ENCODE results near the gene DYNC1I1.
A peak's percentile ranks its signal among the peaks of the same experiment; 100 is the strongest.

Gene DYNC1I1

DNA sequence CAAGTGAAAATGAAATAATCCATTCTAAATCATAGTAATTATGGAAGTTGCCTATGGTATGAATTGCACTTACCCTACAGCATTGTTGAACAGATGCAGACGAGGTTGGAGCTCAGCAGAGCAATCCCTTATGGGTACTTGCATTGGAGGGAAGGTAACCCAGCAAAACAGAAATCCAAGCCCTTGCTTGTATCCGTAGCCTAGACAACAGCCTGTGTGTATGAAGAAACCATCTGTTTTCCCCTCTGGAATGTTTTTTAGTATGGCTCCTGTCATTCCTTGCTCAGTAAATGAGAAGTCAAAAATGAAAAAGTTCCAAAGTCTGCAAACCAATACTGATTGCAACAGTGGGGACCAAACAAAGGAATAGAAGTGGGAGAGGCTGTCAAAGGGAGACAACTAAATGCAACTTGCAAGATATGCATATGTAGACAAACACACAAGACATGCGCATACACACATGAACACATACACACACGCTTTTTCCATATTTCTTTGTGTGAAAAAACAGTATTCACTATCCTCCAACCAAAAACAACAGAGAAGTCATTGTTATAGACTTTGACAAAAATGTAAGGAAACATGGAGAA, 260.8 kb downstream of the DYNC1I1 start:
- peak in 1 of 2 donors; percentile 26 for DNase-seq

GRCh38 chr7:96034940-96035727, 262.8 kb downstream of the DYNC1I1 start:
- no peak for DNase-seq

GRCh38 chr7:96040250-96040772, 268.0 kb downstream of the DYNC1I1 start:
- no peak for DNase-seq

DNA sequence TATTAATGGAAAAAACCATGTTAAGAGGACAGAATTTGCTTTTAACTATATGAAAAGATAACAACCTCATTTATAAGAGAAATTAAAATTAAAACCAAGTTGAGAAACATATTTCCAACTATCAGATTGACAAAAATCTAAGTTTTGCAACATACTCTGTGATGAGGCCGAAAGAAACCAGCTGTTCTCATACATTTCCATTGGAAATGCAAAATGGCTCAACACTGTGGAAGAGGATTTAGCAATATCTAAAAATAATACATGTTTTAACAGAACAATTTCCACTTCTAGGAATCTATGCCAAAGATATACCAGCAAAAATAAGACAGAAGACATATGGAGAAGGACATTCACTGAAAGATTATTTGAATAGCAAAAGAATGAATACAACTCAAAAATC, 268.8 kb downstream of the DYNC1I1 start:
- DNase-seq = no peak

DNA sequence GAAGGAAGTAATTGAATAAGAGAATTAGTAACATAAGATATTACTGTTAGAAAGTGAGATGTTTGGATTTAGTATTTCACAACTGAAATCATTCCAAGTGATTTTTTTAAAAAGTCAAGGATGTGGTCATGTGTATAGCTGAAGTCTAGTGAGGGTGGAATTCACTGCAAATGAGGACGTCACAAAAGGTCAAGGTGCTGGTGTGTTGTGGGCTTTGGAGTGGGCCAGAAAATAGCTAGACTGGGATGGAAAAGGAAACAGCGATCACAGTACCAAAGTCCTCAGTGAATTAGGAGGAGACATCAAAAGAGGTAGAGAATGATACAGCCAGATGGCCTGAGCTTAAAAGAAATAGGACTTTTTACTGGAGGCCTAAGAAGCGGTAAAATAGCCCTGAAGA, 272.8 kb downstream of the DYNC1I1 start:
- no peak for DNase-seq

DNA sequence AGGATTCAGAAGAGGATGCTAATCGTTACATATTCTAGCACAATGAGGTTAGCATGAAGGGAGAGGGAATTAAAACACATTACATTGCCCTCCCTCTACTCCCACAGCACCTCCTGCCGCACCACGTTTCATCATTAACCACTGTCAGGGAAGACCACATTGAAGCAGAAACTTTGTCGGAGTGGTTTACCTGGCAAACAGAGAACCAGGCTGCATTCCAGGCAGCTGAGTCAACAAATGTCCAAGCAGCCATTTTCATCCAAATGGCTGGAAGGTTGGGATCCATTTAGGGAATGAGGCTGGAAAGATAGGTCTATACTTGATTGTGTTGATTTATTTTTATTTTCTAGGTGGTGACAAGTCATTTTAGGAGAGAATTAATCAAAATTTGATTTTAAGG, 273.6 kb downstream of the DYNC1I1 start:
- DNase-seq = no peak

DNA sequence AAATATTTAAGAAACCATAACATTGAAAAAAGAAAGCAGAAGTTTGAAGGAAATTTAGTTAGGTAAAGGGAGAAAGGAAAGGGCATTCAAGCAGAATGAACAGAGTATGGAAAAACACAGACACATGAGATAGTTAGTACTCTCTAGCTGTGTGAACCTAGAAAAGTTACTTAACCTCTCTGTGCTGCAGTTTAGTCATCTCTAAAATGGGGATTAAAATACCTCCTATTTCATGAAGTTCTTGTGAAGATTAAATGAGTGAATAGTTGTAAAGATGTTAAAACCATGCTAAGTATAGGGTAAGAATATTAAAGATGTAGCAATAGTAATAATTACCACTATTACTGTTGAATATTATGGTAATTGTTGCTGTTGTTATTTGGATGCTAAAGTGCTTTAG, 279.9 kb downstream of the DYNC1I1 start:
- DNase-seq = no peak

DNA sequence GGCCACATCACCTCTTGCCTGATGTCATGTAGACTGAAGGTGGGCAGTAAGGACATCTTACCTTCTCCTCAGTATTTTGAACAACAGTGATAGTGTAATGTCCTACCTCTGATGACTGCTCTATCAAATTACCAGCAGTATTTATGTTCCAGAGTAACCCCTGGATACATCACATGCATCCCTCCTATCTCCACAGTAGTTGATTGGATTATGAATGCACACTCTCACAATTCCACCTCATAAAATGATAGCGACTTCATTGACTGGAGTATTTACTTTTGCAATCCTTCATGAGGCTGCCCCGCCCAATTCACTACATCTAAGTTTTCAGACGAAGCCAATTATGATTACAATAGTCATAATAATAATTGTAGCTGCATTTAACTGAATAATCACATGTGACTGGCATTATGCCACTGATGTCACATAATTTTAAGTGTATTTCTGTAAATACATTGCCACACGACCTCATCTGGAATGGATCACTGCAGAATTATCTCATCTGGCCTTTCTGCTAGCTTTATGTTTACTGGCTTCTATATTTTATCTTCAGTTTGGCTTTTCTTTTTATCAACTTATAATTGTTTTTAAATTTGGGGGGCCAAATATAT, 280.6 kb downstream of the DYNC1I1 start:
- no peak for DNase-seq

DNA sequence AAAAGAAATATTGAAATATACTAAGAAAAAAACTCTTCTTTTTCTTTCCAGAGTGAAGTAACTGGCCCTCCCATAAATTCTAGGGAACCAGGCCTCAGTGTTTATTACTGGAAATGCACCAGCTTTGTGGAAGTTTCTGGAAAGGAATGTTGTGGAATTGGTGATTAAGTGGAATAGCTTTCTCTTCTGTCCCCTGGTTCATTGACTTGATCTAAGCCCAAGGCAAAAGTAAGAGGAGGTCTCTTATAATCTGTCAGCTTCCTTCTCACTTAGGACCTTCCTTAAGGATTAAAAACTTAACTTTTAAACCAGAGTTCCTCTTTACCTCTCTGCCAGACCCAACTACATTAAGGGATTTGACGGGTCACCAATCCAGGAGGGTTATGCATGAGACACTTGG, 283.4 kb downstream of the DYNC1I1 start:
- DNase-seq = no peak

- DNase-seq = no peak
Measured at GRCh38 chr7:96059075-96059474, 286.7 kb downstream of the DYNC1I1 start.

GRCh38 chr7:96061009-96061408, 288.7 kb downstream of the DYNC1I1 start:
- no peak for DNase-seq

- DNase-seq = no peak
Measured at GRCh38 chr7:96061844-96062243, 289.5 kb downstream of the DYNC1I1 start.

DNA sequence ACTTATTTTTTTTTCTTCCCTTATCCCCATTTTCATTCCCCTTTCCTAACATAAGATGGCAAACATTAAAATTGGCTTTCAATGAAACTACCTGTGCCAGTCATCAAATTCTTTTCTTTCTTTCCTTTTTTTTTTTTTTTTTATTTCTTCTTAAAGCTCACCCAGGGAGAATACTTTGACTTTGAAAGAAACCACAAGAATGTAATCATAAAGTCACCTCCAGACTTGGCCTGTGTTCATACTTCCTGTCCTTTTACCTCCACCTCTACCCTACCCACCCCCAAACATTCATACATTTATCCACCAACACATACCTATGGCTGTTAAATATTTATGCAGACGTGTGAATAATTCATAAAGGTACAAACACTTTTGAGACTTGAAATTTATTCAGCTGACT, 295.0 kb downstream of the DYNC1I1 start:
- DNase-seq = no peak

DNA sequence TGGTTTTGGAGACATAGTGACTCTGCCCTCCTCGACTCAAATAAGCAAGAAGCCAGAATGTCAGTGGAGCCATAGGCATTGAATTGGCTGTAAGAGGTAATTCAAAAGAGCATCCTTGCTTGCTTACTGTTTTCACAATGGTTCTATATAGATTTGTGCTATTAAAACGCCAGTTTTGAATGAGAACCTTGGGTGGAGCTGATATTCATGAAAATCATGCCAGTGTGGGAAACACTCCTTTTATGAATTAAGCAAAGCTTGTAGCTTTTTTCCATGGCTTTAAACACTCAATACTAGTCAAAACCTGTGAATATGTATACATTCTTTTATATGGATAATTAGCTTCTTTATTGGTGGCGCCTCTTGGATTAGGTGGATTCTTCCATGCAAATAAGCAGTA, 297.0 kb downstream of the DYNC1I1 start:
- DNase-seq = no peak

- DNase-seq = no peak
Measured at GRCh38 chr7:96074871-96075270, 302.5 kb downstream of the DYNC1I1 start.

- peak; percentile 44 to 74 for DNase-seq
Measured at GRCh38 chr7:96075510-96076349, 303.4 kb downstream of the DYNC1I1 start.

DNA sequence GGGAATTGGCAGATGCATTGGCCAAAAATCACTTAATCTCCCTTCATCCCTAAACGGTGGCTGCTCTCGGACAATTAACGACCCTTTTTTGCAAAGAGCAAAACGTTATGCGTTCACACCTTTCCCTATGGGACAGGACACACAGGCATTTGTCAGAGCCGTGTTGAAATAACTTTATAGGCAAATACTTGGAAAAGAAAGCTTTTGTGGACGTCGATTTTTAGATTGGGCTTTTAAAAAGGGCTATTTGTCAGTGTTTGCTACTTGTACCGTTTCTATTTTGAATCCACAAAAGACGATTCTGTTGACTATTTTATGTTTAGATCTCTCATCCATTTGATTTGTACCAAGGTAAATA, 304.0 kb downstream of the DYNC1I1 start:
- no peak for DNase-seq

- DNase-seq = no peak
Measured at GRCh38 chr7:96080027-96080426, 307.7 kb downstream of the DYNC1I1 start.

DNA sequence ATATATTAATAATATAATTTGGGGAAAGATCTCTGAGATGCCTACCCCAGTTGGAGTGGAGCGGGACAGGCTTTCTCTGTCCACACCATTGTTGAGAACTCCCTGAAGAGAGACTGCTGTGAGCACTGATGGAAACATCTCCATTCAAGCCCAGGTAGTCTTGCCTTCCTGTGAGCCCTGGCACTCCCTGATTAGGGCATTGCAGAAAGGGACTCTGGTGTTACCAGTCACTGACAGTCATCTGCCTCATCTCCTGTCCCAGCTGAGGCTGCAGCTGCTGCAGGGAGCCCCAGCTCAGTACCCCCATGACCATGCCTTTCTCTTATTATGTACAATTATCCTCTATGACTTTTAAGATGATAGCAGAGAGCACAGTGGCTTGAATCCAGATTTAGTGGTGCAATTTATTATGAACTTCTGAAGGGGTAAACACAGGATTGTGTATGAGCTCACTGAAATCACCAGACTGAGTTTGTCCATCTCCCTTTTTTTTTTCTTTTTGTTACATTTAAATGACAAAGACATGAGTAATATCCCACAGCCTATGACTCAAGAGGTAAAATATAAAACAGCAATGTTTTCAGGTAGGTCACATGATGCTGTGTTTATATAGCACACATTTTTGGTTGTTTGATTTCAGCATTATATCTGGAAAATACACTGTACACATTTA, 312.7 kb downstream of the DYNC1I1 start:
- DNase-seq = no peak

GRCh38 chr7:96085953-96086352, 313.6 kb downstream of the DYNC1I1 start:
- no peak for DNase-seq

DNA sequence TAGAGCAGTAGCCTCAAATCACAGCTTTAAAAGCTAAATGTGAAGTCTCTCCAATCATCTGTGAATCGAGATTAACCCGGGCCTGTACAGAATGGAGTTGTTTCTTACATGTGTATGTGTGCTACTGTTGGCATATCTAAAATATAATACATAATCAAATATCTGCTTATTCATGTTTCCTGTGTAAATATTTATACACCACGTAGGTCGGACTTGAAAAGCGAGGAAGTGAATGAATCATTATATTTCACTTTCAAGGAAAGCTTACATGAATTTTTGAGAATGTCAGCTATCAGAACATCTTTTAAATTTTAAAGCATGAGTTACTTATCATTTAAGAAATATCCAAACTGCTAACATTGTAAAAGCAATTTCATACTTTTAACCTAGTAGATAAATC, 316.2 kb downstream of the DYNC1I1 start:
- no peak for DNase-seq

GRCh38 chr7:96089511-96089910, 317.2 kb downstream of the DYNC1I1 start:
- no peak for DNase-seq

- DNase-seq = no peak
Measured at GRCh38 chr7:96090756-96091155, 318.4 kb downstream of the DYNC1I1 start.
